ENCODE results near the gene GPS1. TPM values are rescaled to one million over a fixed set of nuclear protein-coding genes. Genes with fewer than 3 reads are reported as not detected.

GPS1 gene
- total RNA-seq, 4 donors from 2014 or later: 62.8 to 76.9 (median 69.5) TPM

DNA sequence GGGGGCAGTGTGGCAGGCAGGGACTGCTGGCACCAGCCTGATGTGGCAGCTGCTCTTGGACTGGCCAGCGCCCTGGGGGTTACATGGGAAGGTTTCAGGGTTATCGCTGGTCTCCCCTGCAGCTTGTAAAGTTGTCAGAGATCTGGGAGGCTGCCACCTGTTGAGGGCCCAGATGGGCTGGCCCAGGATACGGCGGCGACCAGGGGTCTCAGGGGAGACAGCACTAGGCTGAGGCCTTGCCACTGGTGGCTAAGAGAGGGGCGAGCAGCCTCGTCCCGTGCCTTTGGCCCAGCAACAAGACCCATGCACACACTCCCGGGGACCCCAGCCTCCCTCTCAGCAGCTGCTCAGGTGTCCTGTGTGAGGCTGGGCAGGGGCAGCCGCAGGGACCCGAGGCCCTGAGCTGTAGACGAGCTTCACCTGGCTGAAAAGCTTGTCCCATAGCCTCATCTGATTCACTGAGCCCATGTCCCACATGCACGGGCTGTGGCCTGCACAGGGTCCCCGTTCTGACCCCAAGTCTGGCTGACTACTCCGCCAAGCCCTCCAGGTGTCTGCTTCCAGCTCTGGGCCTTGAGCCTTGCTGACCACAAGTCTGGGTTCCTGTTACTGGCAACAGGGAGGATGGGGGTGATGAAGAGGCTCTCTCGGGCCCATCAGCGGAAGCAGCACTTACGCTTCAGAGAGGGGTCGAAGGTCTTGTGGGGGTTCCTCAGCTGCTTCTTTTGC is 7.7 kb downstream of the GPS1 start:
- intact Hi-C loops (cut with DNase I): no loop called here
- no peak overlapping the region for H3K4me3 ChIP-seq
- H3K36me3 ChIP-seq: peaks cover 67 to 98% (median 73%) of the 10 kb centered on the region in 3 donors
- H3K27ac ChIP-seq: no peak overlapping the region
- H3K27me3 ChIP-seq: no peaks in the 10 kb centered on the region
- no peak for TF ChIP-seq POLR2A (IDR thresholded peaks at IDR 0.05)
- TF ChIP-seq, protein P1, sequence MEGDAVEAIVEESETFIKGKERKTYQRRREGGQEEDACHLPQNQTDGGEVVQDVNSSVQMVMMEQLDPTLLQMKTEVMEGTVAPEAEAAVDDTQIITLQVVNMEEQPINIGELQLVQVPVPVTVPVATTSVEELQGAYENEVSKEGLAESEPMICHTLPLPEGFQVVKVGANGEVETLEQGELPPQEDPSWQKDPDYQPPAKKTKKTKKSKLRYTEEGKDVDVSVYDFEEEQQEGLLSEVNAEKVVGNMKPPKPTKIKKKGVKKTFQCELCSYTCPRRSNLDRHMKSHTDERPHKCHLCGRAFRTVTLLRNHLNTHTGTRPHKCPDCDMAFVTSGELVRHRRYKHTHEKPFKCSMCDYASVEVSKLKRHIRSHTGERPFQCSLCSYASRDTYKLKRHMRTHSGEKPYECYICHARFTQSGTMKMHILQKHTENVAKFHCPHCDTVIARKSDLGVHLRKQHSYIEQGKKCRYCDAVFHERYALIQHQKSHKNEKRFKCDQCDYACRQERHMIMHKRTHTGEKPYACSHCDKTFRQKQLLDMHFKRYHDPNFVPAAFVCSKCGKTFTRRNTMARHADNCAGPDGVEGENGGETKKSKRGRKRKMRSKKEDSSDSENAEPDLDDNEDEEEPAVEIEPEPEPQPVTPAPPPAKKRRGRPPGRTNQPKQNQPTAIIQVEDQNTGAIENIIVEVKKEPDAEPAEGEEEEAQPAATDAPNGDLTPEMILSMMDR (IDR thresholded peaks at IDR 0.05): no peak
- WGBS, 2 donors: 67 to 91% methylated on average over 4 to 5 of the region's 19 CpGs
- peaks cover 8 to 23% (median 12%) of the 10 kb centered on the region in 3 donors for H3K4me1 ChIP-seq
- DNase-seq: no peak
- no peaks in the 10 kb centered on the region for H3K9me3 ChIP-seq

DNA sequence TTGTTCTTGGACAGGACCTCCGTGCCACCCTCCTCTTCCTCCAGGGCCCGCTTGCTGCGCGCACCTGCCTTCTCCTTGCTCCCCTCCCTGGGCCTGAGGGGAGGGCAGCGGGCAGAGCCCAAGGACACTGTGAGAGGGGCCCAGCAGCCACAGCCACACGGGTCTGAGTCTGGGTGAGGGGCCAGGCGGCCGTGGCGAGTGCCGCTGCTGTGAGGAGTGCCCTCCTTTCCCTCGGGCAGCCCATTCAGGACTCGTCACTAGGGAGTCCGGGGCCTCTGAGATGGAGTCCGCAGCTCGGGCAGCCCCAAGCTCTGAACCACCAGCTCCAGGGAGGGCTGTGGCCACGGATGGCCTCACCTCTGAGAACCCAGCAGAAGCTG is 8.3 kb downstream of the GPS1 start:
- DNase-seq: no peak
- Histone ChIP-seq H3K9me3 (no peaks in the 10 kb centered on the region), H3K36me3 (peaks cover 62 to 92% (median 70%) of the 10 kb centered on the region in 3 donors), H3K27ac (no peak overlapping the region), H3K4me1 (peaks cover 13 to 29% (median 17%) of the 10 kb centered on the region in 3 donors), H3K27me3 (no peaks in the 10 kb centered on the region), H3K4me3 (no peak overlapping the region)
- WGBS, 2 donors: 80% methylated on average over 9 of the region's 16 CpGs; no CpG with 5 or more reads in 1 of the 2 donors
- TF ChIP-seq POLR2A (IDR thresholded peaks at IDR 0.05): no peak
- TF ChIP-seq, protein P1 (IDR thresholded peaks at IDR 0.05): no peak
- intact Hi-C loops (cut with DNase I): no loop called here

DNA sequence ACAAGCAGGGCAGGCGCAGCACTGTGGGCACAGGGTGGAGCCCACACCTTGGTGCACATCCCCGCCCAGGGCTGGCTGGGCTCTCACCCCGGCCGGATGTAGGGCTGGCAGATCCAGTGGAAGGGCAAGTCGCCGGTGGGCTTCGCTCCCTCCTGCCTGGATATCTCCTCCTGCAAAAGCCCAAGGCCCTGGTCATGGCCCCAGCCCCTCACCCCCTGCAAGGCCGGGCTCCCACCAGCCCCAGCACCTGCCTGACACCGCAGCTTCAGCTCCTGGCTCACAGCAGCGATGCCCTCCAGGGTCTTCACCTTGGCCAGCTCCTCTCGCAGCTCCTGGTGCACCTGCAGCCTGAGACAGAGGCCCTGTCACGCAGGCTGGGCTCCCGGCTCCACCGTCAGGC is 8.9 kb downstream of the GPS1 start:
- Histone ChIP-seq H3K27ac (no peak overlapping the region), H3K27me3 (no peaks in the 10 kb centered on the region), H3K4me1 (peaks cover 13 to 28% (median 18%) of the 10 kb centered on the region in 3 donors), H3K36me3 (peaks cover 58 to 86% (median 64%) of the 10 kb centered on the region in 3 donors), H3K4me3 (no peak overlapping the region), H3K9me3 (no peaks in the 10 kb centered on the region)
- 75 to 89% methylated on average over 5 to 7 of the region's 14 CpGs for WGBS, 2 donors
- no peak for DNase-seq
- no peak for TF ChIP-seq POLR2A (IDR thresholded peaks at IDR 0.05)
- TF ChIP-seq, protein P1 (IDR thresholded peaks at IDR 0.05): no peak
- intact Hi-C loops (cut with DNase I): no loop called here

DNA sequence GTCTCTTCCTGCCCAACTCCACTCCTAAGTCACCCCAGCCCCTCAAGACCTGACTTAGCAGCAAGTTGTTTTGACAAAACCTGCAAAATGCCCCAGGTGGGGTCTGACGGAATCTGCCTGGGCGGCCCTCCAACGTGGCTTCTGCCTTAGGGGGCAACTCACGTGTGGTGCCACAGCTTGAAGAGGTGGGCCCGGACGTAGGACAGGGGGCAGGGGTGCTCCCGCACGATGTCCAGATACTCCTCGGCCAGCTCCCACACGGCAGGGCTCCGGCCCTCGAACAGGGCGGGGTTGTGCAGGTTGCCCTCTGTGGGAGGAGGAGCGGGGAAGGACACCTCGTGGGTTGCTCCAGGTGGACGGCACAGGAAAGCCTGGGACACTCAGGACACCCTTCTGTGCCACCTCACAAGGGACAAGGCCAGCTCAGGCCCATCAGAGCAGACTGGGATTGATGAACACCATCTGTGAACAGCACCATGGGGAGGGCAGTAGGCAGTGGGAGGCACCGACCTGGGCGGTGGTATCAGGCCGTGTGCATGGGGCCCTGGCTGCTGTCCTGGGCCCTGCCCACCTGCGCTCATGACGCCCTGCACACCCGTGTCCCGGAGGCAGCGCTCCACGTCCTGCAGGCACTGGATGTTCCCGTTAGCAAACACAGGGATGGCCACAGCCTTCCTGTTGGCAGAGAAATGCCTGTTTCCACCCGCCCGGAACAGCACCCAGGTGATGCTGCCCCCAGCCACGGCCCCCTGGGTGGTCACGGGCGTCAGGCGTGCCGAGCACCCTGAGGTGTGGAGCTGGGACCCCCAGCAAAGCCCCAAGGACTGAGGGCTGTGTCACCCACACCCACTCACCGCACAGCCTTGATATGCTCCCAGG is 9.6 kb downstream of the GPS1 start:
- no peak overlapping the region for H3K27ac ChIP-seq
- TF ChIP-seq, protein P1 (IDR thresholded peaks at IDR 0.05): no peak
- no peak for TF ChIP-seq POLR2A (IDR thresholded peaks at IDR 0.05)
- DNase-seq: no peak
- H3K36me3 ChIP-seq: peaks cover 55 to 79% (median 58%) of the 10 kb centered on the region in 3 donors
- H3K4me1 ChIP-seq: peaks cover 18 to 33% (median 24%) of the 10 kb centered on the region in 3 donors
- H3K9me3 ChIP-seq: no peaks in the 10 kb centered on the region
- WGBS, 2 donors: no CpG with 5 or more reads among the region's 34 CpGs
- intact Hi-C loops (cut with DNase I): no loop called here
- H3K4me3 ChIP-seq: no peak overlapping the region
- H3K27me3 ChIP-seq: no peaks in the 10 kb centered on the region

Measured in esophagus squamous epithelium (tissue), 5 donors.